Measurements from ENCODE around the gene USP47. TPM values are rescaled to one million over a fixed set of nuclear protein-coding genes. Genes with fewer than 3 reads are reported as not detected.

The USP47 gene
- total and polyA plus RNA-seq, 9 of the 15 experiments (the other 6 are each of a cell fraction or from before 2014, with no cell fraction given) = 13.1 to 63.6 (median 34.7) TPM

DNA sequence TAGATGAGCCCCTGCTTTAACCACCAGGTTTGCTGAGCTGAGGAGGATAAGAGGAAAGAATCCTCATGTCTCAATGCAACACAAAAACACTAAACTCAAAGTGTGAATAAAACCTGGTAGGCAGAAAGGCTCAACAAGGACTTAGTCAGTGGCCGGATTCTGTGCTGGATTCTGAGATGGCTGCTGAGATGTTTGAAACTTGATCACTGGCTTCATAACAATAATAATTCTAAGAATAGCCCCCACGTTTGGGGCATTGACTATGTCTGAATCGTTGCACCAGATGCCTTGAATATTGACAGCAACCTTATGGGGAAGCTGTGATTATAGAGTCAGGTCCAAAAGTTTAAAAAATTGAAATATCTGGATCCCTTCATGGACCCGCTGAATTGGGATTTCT, 162.0 kb downstream of the USP47 start:
- 0% methylated on average over 4 of the region's 4 CpGs for WGBS (ENCODE audit: insufficient coverage, low coverage, missing lambda C conversion rate)
- no peaks in the 10 kb centered on the region for H3K79me2 ChIP-seq (ENCODE audit: control insufficient read depth, insufficient read depth, low read length)
- CTCF ChIA-PET (ENCODE audit: low intra/inter-chr PET ratio) = no interaction called here
- H3K36me3 ChIP-seq (ENCODE audit: control insufficient read depth, insufficient read depth, low read length) = no peaks in the 10 kb centered on the region
- H4K20me1 ChIP-seq (replicated peaks; ENCODE audit: control insufficient read depth, insufficient read depth, low read length) = no peaks in the 10 kb centered on the region; the same call in 1 of the 2 replicates
- no peak overlapping the region for H2AFZ ChIP-seq (ENCODE audit: low read depth, low read length)
- FAIRE-seq (no peak), DNase-seq (ENCODE audit: extremely low read depth in 1 of 4, low spot score in 3 of 4) (no peak), ATAC-seq (no peak)
- peaks cover 0 to 7% of the 10 kb centered on the region in 2 experiments; a peak in 2 of 5 replicates for H3K4me1 ChIP-seq (replicated peaks in 1 of 2; ENCODE audit: control insufficient read depth in 2 of 2, insufficient read depth in 2 of 2, low read length in 2 of 2)
- intact Hi-C loops (cut with micrococcal nuclease) (no loop called here), in situ Hi-C loops (cut with MboI) (no loop called here)
- BruUV-seq (replicated peaks) = no TSS peak
- H3K27me3 ChIP-seq (ENCODE audit: control insufficient read depth in 2 of 2, insufficient read depth in 2 of 2, low read length in 2 of 2) = peaks cover 36 to 51% of the 10 kb centered on the region in 2 experiments; a peak in 4 of 5 replicates
- H3K4me2 ChIP-seq (ENCODE audit: insufficient read depth, low read length) = no peak overlapping the region
- H3K4me3 ChIP-seq = no peak overlapping the region
- H3K9ac ChIP-seq (ENCODE audit: insufficient read depth in 1 of 2, low read depth in 2 of 2, low read length in 2 of 2) = no peak overlapping the region
- POLR2A ChIA-PET = no interaction called here
- no peak overlapping the region for H3K27ac ChIP-seq (ENCODE audit: extremely low read depth, low read depth, low read length)
- no peaks in the 10 kb centered on the region for H3K9me1 ChIP-seq (ENCODE audit: control insufficient read depth, insufficient read depth, low read length)
- no peaks in the 10 kb centered on the region for H3K9me3 ChIP-seq (replicated peaks; ENCODE audit: control insufficient read depth, insufficient read depth, low read depth, low read length)
- no peak for TF ChIP-seq ETV6 (IDR thresholded peaks at IDR 0.05; ENCODE audit: borderline replicate concordance in 1 of 2, low read depth in 2 of 2, low read length in 1 of 2)
- no peak for TF ChIP-seq ETV6 (CRISPR knock-in tag; IDR thresholded peaks at IDR 0.05; ENCODE audit: borderline replicate concordance)
- TF ChIP-seq ILK (tag; IDR thresholded peaks at IDR 0.05; ENCODE audit: borderline replicate concordance, low read depth) = no peak
- TF ChIP-seq TEAD1 (CRISPR knock-in tag; IDR thresholded peaks at IDR 0.05) = no peak
- TF ChIP-seq ELF4 (CRISPR knock-in tag; IDR thresholded peaks at IDR 0.05) = no peak
- TF ChIP-seq SNIP1 (IDR thresholded peaks at IDR 0.05; ENCODE audit: low read depth) = no peak
- TF ChIP-seq, protein P1, sequence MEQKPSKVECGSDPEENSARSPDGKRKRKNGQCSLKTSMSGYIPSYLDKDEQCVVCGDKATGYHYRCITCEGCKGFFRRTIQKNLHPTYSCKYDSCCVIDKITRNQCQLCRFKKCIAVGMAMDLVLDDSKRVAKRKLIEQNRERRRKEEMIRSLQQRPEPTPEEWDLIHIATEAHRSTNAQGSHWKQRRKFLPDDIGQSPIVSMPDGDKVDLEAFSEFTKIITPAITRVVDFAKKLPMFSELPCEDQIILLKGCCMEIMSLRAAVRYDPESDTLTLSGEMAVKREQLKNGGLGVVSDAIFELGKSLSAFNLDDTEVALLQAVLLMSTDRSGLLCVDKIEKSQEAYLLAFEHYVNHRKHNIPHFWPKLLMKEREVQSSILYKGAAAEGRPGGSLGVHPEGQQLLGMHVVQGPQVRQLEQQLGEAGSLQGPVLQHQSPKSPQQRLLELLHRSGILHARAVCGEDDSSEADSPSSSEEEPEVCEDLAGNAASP (IDR thresholded peaks at IDR 0.05) = no peak
- no peak for TF ChIP-seq HDAC1 (IDR thresholded peaks at IDR 0.05)
- TF ChIP-seq FOXK1 (CRISPR knock-in tag; IDR thresholded peaks at IDR 0.05; ENCODE audit: borderline replicate concordance) = no peak
- TF ChIP-seq, protein P2, sequence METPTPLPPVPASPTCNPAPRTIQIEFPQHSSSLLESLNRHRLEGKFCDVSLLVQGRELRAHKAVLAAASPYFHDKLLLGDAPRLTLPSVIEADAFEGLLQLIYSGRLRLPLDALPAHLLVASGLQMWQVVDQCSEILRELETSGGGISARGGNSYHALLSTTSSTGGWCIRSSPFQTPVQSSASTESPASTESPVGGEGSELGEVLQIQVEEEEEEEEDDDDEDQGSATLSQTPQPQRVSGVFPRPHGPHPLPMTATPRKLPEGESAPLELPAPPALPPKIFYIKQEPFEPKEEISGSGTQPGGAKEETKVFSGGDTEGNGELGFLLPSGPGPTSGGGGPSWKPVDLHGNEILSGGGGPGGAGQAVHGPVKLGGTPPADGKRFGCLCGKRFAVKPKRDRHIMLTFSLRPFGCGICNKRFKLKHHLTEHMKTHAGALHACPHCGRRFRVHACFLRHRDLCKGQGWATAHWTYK (CRISPR knock-in tag; IDR thresholded peaks at IDR 0.05) = no peak
- no peak for TF ChIP-seq YY1 (IDR thresholded peaks at IDR 0.05; ENCODE audit: borderline replicate concordance in 1 of 3, control insufficient read depth in 1 of 3, extremely low read depth in 1 of 3, insufficient read depth in 3 of 3, insufficient read length in 1 of 3, insufficient replicate concordance in 2 of 3, low read depth in 1 of 3, low read length in 2 of 3)
- no peak for TF ChIP-seq NCOA2 (IDR thresholded peaks at IDR 0.05; ENCODE audit: partially characterized antibody in 2 of 2)
- TF ChIP-seq, protein P3, sequence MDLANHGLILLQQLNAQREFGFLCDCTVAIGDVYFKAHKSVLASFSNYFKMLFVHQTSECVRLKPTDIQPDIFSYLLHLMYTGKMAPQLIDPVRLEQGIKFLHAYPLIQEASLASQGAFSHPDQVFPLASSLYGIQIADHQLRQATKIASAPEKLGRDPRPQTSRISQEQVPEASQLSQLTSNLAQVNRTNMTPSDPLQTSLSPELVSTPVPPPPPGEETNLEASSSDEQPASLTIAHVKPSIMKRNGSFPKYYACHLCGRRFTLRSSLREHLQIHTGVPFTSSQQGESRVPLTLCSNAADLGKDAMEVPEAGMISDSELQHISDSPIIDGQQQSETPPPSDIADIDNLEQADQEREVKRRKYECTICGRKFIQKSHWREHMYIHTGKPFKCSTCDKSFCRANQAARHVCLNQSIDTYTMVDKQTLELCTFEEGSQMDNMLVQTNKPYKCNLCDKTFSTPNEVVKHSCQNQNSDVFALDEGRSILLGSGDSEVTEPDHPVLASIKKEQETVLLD (IDR thresholded peaks at IDR 0.05) = no peak
- TF ChIP-seq SREBF2 (CRISPR knock-in tag; IDR thresholded peaks at IDR 0.05) = no peak
- no peak for TF ChIP-seq SMARCC2 (IDR thresholded peaks at IDR 0.05; ENCODE audit: low read depth)
- TF ChIP-seq PCBP2 (IDR thresholded peaks at IDR 0.05; ENCODE audit: low read depth, low read length, poor library complexity, severe bottlenecking) = no peak
- TF ChIP-seq NR2C2 (CRISPR knock-in tag; IDR thresholded peaks at IDR 0.05) = no peak
- no peak for TF ChIP-seq NR2C2 (tag; IDR thresholded peaks at IDR 0.05)
